NCI-H2107 (cell line): ENCODE data around the gene CCDC167.
"Not testable (repeated sequence)": the region's sequence is repeated elsewhere in the genome, so short reads cannot be mapped to it uniquely, and the experiment has no call there.

Source experiments
- DNase-seq: peaks from one replicate; lab custom pipeline; 2025; lab: John Stamatoyannopoulos, UW

Gene CCDC167

GRCh38 chr6:37511201-37511600, 11.5 kb upstream of the CCDC167 start:
- DNase-seq, result no peak

- DNase-seq, result no peak
These were observed 8.2 kb upstream of the CCDC167 start for GRCh38 chr6:37507690-37508421.

- no peak for DNase-seq
These were observed 7.4 kb upstream of the CCDC167 start for GRCh38 chr6:37507077-37507476.

GRCh38 chr6:37506479-37506878, 6.8 kb upstream of the CCDC167 start:
- no peak for DNase-seq

GRCh38 chr6:37504024-37504423, 4.3 kb upstream of the CCDC167 start:
- no peak for DNase-seq

- DNase-seq, result no peak
These were observed 3.7 kb upstream of the CCDC167 start for GRCh38 chr6:37503309-37503965.

- DNase-seq, result no peak
These were observed 3.1 kb upstream of the CCDC167 start for GRCh38 chr6:37502703-37503291.

GRCh38 chr6:37501632-37502491, 2.2 kb upstream of the CCDC167 start:
- no peak for DNase-seq

- not testable (repeated sequence) for DNase-seq
These were observed 1.2 kb upstream of the CCDC167 start for GRCh38 chr6:37500904-37501303.

GRCh38 chr6:37500294-37500608, 558 bp upstream of the CCDC167 start:
- DNase-seq, result no peak

GRCh38 chr6:37496951-37497885, 2.5 kb downstream of the CCDC167 start:
- no peak for DNase-seq

GRCh38 chr6:37495244-37495934, 4.3 kb downstream of the CCDC167 start:
- DNase-seq, result no peak

GRCh38 chr6:37493661-37493995, 6.1 kb downstream of the CCDC167 start:
- no peak for DNase-seq

- peak; percentile 67 for DNase-seq
These were observed 6.6 kb downstream of the CCDC167 start for GRCh38 chr6:37492991-37493660.

- peak; percentile 44 for DNase-seq
These were observed 7.3 kb downstream of the CCDC167 start for GRCh38 chr6:37492236-37492972.

- no peak for DNase-seq
These were observed 7.9 kb downstream of the CCDC167 start for GRCh38 chr6:37491830-37492208.

GRCh38 chr6:37491171-37491829, 8.4 kb downstream of the CCDC167 start:
- DNase-seq, result no peak

- no peak for DNase-seq
These were observed 9.0 kb downstream of the CCDC167 start for GRCh38 chr6:37490536-37491170.
